Measurements from ENCODE around the gene GGNBP2. TPM values are rescaled to one million over a fixed set of nuclear protein-coding genes. Genes with fewer than 3 reads are reported as not detected.
A peak's percentile ranks its signal among the peaks of the same experiment; 100 is the strongest.

GGNBP2 gene
- total and polyA plus RNA-seq, 2 of the 8 experiments (the other 6 are each of a cell fraction or from before 2014, with no cell fraction given) = 29.2 to 35.8 TPM

DNA sequence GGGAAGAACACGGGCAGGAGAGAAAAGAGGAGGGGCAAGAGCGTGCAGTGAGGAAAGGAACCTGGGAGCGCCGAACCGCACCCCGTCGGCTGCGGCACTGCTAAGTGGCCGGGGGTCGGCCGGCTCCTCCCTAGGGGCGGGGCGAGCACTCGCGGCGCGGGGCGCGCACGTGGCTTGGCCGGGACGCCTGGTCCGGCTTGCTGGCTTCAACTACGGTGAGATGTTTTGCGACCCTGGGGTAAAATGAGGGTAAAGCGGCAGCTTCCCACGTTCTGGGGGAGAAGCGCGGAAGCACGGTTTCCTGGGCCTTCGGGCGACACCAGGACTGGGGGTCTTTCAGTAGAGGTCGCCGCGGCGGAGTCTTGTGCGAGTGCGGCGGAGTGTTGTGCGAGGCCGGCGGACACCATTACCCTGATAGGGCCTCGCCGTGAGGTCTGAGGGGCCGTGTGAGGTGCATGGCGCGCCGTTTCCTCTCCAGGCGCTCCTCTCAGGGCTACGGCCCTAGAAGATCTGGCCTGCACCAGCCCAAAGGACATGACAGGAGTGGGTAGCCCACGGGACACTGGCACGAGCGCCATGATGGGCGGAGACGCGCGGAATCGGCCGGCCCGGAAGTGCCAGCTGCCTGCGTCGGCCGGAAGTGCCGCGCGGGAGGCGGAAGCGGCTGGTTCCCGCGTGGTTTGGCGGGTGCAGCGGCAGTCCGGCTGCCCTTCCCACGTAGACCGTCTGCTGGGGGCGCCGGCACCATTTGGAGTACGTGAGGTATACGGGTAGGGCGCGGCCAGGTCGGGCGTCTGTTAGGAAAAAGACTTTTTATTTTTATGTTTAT, 9.7 kb upstream of the GGNBP2 start, which contains the start of the genes MYO19 and PIGW (continued):
- no peak for TF ChIP-seq POU5F1 (IDR thresholded peaks at IDR 0.05; ENCODE audit: low read depth, low read length)
- TF ChIP-seq, protein P1, sequence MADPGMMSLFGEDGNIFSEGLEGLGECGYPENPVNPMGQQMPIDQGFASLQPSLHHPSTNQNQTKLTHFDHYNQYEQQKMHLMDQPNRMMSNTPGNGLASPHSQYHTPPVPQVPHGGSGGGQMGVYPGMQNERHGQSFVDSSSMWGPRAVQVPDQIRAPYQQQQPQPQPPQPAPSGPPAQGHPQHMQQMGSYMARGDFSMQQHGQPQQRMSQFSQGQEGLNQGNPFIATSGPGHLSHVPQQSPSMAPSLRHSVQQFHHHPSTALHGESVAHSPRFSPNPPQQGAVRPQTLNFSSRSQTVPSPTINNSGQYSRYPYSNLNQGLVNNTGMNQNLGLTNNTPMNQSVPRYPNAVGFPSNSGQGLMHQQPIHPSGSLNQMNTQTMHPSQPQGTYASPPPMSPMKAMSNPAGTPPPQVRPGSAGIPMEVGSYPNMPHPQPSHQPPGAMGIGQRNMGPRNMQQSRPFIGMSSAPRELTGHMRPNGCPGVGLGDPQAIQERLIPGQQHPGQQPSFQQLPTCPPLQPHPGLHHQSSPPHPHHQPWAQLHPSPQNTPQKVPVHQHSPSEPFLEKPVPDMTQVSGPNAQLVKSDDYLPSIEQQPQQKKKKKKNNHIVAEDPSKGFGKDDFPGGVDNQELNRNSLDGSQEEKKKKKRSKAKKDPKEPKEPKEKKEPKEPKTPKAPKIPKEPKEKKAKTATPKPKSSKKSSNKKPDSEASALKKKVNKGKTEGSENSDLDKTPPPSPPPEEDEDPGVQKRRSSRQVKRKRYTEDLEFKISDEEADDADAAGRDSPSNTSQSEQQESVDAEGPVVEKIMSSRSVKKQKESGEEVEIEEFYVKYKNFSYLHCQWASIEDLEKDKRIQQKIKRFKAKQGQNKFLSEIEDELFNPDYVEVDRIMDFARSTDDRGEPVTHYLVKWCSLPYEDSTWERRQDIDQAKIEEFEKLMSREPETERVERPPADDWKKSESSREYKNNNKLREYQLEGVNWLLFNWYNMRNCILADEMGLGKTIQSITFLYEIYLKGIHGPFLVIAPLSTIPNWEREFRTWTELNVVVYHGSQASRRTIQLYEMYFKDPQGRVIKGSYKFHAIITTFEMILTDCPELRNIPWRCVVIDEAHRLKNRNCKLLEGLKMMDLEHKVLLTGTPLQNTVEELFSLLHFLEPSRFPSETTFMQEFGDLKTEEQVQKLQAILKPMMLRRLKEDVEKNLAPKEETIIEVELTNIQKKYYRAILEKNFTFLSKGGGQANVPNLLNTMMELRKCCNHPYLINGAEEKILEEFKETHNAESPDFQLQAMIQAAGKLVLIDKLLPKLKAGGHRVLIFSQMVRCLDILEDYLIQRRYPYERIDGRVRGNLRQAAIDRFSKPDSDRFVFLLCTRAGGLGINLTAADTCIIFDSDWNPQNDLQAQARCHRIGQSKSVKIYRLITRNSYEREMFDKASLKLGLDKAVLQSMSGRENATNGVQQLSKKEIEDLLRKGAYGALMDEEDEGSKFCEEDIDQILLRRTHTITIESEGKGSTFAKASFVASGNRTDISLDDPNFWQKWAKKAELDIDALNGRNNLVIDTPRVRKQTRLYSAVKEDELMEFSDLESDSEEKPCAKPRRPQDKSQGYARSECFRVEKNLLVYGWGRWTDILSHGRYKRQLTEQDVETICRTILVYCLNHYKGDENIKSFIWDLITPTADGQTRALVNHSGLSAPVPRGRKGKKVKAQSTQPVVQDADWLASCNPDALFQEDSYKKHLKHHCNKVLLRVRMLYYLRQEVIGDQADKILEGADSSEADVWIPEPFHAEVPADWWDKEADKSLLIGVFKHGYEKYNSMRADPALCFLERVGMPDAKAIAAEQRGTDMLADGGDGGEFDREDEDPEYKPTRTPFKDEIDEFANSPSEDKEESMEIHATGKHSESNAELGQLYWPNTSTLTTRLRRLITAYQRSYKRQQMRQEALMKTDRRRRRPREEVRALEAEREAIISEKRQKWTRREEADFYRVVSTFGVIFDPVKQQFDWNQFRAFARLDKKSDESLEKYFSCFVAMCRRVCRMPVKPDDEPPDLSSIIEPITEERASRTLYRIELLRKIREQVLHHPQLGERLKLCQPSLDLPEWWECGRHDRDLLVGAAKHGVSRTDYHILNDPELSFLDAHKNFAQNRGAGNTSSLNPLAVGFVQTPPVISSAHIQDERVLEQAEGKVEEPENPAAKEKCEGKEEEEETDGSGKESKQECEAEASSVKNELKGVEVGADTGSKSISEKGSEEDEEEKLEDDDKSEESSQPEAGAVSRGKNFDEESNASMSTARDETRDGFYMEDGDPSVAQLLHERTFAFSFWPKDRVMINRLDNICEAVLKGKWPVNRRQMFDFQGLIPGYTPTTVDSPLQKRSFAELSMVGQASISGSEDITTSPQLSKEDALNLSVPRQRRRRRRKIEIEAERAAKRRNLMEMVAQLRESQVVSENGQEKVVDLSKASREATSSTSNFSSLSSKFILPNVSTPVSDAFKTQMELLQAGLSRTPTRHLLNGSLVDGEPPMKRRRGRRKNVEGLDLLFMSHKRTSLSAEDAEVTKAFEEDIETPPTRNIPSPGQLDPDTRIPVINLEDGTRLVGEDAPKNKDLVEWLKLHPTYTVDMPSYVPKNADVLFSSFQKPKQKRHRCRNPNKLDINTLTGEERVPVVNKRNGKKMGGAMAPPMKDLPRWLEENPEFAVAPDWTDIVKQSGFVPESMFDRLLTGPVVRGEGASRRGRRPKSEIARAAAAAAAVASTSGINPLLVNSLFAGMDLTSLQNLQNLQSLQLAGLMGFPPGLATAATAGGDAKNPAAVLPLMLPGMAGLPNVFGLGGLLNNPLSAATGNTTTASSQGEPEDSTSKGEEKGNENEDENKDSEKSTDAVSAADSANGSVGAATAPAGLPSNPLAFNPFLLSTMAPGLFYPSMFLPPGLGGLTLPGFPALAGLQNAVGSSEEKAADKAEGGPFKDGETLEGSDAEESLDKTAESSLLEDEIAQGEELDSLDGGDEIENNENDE (IDR thresholded peaks at IDR 0.05; ENCODE audit: insufficient replicate concordance, low read length) = no peak
- no peak for TF ChIP-seq KDM5A (IDR thresholded peaks at IDR 0.05; ENCODE audit: low read length)
- TF ChIP-seq NANOG (IDR thresholded peaks at IDR 0.05; ENCODE audit: insufficient read depth, low read depth, low read length, poor library complexity, severe bottlenecking) = no peak
- no peak for TF ChIP-seq SUZ12 (IDR thresholded peaks at IDR 0.05; ENCODE audit: low read length)
- peak; percentile 48; the same call in 1 of the 2 replicates for TF ChIP-seq CREB1 (IDR thresholded peaks at IDR 0.05)
- TF ChIP-seq KDM1A (IDR thresholded peaks at IDR 0.05; ENCODE audit: borderline replicate concordance, low read length) = no peak
- peak; percentile 21 for TF ChIP-seq BACH1 (IDR thresholded peaks at IDR 0.05; ENCODE audit: low read length)
- peak; percentile 79 for TF ChIP-seq YY1 (IDR thresholded peaks at IDR 0.05; ENCODE audit: low read depth, low read length)
- TF ChIP-seq RAD21 (IDR thresholded peaks at IDR 0.05 in 1 of 2, conservative IDR thresholded peaks at IDR 0.05 in 1 of 2; ENCODE audit: low read depth in 2 of 2, low read length in 2 of 2) = no peak
